GM12873 (cell line): Measurements from ENCODE around the gene ZBTB20.

ENCODE experiments used
- TF ChIP-seq, protein P1 (sequence below): IDR thresholded peaks from 2 replicates; pipeline ENCODE4 v1.5.1; 2012; ENCODE audit warnings: low read depth, mild to moderate bottlenecking, moderate library complexity, low read length, control low read depth; ENCODE audit not compliant: insufficient read depth; ENCODE audit errors: missing control alignments

Gene ZBTB20

DNA sequence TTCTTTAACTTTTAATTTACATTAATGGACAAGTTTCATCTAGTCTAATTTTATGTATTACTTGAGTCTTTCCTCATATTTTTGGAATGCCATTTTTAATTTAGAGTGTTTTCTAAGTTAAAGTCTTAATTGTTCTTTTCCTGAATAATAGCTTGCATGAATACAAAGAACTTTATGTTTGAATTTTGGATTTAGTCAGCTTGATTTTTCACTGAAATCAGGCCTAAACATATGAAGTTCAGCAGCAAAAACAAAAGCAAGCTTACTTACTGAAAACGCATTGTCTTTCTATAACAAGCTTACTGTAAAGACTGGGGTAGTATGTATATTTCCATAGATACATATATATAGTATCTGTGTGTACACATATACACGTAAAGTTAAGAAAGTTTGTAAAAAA lies 126.0 kb downstream of the ZBTB20 start:
- TF ChIP-seq, protein P1, sequence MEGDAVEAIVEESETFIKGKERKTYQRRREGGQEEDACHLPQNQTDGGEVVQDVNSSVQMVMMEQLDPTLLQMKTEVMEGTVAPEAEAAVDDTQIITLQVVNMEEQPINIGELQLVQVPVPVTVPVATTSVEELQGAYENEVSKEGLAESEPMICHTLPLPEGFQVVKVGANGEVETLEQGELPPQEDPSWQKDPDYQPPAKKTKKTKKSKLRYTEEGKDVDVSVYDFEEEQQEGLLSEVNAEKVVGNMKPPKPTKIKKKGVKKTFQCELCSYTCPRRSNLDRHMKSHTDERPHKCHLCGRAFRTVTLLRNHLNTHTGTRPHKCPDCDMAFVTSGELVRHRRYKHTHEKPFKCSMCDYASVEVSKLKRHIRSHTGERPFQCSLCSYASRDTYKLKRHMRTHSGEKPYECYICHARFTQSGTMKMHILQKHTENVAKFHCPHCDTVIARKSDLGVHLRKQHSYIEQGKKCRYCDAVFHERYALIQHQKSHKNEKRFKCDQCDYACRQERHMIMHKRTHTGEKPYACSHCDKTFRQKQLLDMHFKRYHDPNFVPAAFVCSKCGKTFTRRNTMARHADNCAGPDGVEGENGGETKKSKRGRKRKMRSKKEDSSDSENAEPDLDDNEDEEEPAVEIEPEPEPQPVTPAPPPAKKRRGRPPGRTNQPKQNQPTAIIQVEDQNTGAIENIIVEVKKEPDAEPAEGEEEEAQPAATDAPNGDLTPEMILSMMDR = no peak

DNA sequence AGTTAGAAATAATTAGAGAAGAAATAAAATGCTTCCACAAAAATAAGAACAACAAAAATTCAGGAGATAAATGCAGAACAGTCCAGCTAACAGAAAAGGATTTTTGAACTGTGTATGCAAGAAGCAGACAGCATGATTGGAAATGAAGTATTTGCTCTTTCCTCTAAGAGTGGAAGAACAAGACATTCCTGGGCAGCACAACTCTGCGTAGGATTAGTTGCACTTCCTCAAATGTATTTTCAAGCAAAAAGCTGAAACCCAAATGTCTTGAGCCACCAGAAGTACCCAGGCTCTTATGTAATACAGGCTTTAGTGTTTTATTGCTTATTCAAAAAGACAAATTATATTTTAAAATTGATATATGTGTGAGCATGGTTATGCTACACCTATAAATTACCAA lies 127.2 kb downstream of the ZBTB20 start:
- TF ChIP-seq, protein P1 = no peak

GRCh38 chr3:115018694-115019093 lies 128.4 kb downstream of the ZBTB20 start:
- TF ChIP-seq, protein P1 = no peak

DNA sequence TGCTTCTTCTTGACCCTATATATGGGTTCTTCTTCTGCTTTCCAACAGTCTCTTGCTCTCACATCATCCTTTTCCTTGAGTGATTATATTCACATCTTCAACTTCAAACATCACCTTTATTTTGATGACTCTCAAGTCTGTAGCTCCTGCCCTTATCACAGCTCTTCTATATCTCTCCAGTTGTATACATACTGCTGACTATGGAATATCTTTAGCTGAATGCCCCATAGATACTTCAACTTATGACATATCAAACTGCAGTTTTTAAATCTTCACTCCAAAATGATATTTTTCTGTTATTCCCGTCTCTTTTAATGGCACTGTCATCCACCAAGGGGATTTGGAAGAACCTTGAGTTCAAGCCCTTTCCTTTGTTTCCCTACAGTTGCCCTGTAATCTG lies 139.1 kb downstream of the ZBTB20 start:
- TF ChIP-seq, protein P1 = no peak

GRCh38 chr3:115004201-115005140 lies 142.6 kb downstream of the ZBTB20 start:
- TF ChIP-seq, protein P1 = no peak

GRCh38 chr3:114998971-114999579 lies 148.0 kb downstream of the ZBTB20 start:
- TF ChIP-seq, protein P1 = no peak

GRCh38 chr3:114994554-114995341 lies 152.3 kb downstream of the ZBTB20 start:
- TF ChIP-seq, protein P1 = no peak
